ENCODE results near the gene GPR37L1. TPM values are rescaled to one million over a fixed set of nuclear protein-coding genes. Genes with fewer than 3 reads are reported as not detected.

The GPR37L1 gene
- polyA plus RNA-seq, 1 donor from 2014 or later = not detected

DNA sequence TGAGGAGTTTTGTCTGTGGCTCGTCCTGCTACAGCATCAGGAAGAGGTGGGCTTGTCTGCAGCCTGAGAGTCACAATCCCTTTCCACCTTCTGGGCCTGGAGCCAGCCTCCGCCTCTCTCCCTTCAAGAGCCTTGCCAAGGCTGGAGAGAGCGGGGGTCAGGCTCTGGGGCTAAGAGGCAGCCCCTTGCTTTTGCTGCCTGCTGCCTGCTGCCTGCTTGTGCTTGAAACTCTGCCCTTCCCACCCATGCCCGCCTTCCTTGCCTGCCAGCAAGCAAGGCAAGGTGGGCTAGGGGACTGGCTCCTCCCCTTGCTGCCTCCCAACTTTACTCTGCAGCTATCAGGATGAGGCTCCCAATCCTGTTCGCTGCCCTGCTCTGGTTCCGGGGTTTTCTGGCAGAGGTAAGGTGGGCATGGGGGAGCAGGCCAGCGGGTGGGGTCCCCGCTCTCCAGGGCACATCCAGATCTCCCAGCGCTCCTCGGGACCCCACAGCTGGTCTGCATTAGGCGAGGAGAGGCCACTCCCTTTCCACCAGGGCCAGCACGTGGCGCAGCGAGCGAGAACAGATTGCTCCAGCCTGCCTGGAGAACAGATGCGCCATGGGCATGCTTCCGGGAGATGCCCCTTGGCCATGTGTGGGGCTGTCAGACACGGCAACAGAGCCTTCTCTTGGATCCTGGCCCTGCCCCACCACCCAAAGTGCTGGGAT, 45.1 kb downstream of the GPR37L1 start:
- Histone ChIP-seq H3K27ac (ENCODE audit: low read length) (no peak overlapping the region), H3K36me3 (ENCODE audit: insufficient read depth, low read length) (no peaks in the 10 kb centered on the region), H3F3A (ENCODE audit: insufficient read depth, low read length, poor library complexity, severe bottlenecking) (no peaks in the 10 kb centered on the region), H2AFZ (ENCODE audit: low read depth, low read length) (no peak overlapping the region), H3K4me3 (ENCODE audit: low read length) (no peak overlapping the region), H3K9me3 (ENCODE audit: low read length) (no peaks in the 10 kb centered on the region), H3K79me2 (replicated peaks; ENCODE audit: insufficient read depth, low read length) (no peaks in the 10 kb centered on the region), H3K27me3 (ENCODE audit: insufficient read depth, low read depth, low read length) (no peaks in the 10 kb centered on the region), H3K9me2 (ENCODE audit: insufficient read depth, low read length) (no peaks in the 10 kb centered on the region), H3K4me2 (ENCODE audit: low read length) (no peak overlapping the region), H3K9ac (ENCODE audit: low read length) (no peak overlapping the region), H4K20me1 (ENCODE audit: insufficient read depth) (no peaks in the 10 kb centered on the region)
- TF ChIP-seq EZH2 (IDR thresholded peaks at IDR 0.05; ENCODE audit: borderline replicate concordance, insufficient read depth, low read length, poor library complexity, severe bottlenecking) (no peak), POLR2AphosphoS5 (IDR thresholded peaks at IDR 0.05) (no peak), MXI1 (conservative IDR thresholded peaks at IDR 0.05; ENCODE audit: poor library complexity, severe bottlenecking) (no peak), TAF1 (IDR thresholded peaks at IDR 0.05; ENCODE audit: low read depth) (no peak), SMC3 (conservative IDR thresholded peaks at IDR 0.05; ENCODE audit: poor library complexity) (no peak), RAD21 (conservative IDR thresholded peaks at IDR 0.05) (no peak), EP300 (conservative IDR thresholded peaks at IDR 0.05; ENCODE audit: poor library complexity, severe bottlenecking) (no peak)
- TF ChIP-seq, protein P1, sequence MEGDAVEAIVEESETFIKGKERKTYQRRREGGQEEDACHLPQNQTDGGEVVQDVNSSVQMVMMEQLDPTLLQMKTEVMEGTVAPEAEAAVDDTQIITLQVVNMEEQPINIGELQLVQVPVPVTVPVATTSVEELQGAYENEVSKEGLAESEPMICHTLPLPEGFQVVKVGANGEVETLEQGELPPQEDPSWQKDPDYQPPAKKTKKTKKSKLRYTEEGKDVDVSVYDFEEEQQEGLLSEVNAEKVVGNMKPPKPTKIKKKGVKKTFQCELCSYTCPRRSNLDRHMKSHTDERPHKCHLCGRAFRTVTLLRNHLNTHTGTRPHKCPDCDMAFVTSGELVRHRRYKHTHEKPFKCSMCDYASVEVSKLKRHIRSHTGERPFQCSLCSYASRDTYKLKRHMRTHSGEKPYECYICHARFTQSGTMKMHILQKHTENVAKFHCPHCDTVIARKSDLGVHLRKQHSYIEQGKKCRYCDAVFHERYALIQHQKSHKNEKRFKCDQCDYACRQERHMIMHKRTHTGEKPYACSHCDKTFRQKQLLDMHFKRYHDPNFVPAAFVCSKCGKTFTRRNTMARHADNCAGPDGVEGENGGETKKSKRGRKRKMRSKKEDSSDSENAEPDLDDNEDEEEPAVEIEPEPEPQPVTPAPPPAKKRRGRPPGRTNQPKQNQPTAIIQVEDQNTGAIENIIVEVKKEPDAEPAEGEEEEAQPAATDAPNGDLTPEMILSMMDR (IDR thresholded peaks at IDR 0.05; ENCODE audit: poor library complexity, severe bottlenecking) = no peak
- TF ChIP-seq, protein P2, sequence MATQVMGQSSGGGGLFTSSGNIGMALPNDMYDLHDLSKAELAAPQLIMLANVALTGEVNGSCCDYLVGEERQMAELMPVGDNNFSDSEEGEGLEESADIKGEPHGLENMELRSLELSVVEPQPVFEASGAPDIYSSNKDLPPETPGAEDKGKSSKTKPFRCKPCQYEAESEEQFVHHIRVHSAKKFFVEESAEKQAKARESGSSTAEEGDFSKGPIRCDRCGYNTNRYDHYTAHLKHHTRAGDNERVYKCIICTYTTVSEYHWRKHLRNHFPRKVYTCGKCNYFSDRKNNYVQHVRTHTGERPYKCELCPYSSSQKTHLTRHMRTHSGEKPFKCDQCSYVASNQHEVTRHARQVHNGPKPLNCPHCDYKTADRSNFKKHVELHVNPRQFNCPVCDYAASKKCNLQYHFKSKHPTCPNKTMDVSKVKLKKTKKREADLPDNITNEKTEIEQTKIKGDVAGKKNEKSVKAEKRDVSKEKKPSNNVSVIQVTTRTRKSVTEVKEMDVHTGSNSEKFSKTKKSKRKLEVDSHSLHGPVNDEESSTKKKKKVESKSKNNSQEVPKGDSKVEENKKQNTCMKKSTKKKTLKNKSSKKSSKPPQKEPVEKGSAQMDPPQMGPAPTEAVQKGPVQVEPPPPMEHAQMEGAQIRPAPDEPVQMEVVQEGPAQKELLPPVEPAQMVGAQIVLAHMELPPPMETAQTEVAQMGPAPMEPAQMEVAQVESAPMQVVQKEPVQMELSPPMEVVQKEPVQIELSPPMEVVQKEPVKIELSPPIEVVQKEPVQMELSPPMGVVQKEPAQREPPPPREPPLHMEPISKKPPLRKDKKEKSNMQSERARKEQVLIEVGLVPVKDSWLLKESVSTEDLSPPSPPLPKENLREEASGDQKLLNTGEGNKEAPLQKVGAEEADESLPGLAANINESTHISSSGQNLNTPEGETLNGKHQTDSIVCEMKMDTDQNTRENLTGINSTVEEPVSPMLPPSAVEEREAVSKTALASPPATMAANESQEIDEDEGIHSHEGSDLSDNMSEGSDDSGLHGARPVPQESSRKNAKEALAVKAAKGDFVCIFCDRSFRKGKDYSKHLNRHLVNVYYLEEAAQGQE (IDR thresholded peaks at IDR 0.05; ENCODE audit: borderline replicate concordance) = no peak

DNA sequence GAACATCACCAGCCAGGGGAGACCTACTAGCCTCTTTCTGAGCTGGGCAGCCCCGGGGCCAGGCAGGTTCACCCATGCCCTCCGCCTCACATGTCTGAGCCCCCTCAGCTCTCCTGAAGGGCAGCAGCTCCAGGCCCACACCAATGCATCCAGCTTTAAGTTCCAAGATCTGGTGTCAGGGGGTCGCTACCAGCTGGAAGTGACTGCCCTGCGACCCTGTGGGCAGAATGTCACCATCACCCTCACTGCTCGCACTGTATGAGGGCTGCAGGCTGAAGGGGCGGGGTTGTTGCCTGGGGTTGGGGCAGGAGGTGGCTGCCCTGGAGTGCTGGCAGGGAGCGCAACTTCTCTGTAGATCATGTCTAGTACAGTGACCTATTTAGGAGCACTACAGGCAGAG, 46.1 kb downstream of the GPR37L1 start:
- Histone ChIP-seq H3K9me2 (ENCODE audit: insufficient read depth, low read length) (no peaks in the 10 kb centered on the region), H3K27me3 (ENCODE audit: insufficient read depth, low read depth, low read length) (no peaks in the 10 kb centered on the region), H3K4me2 (ENCODE audit: low read length) (no peak overlapping the region), H3K27ac (ENCODE audit: low read length) (no peak overlapping the region), H3K9ac (ENCODE audit: low read length) (no peak overlapping the region), H3K9me3 (ENCODE audit: low read length) (no peaks in the 10 kb centered on the region), H3K4me3 (ENCODE audit: low read length) (no peak overlapping the region), H2AFZ (ENCODE audit: low read depth, low read length) (no peak overlapping the region), H4K20me1 (ENCODE audit: insufficient read depth) (no peaks in the 10 kb centered on the region), H3F3A (ENCODE audit: insufficient read depth, low read length, poor library complexity, severe bottlenecking) (no peaks in the 10 kb centered on the region), H3K36me3 (ENCODE audit: insufficient read depth, low read length) (no peaks in the 10 kb centered on the region), H3K79me2 (replicated peaks; ENCODE audit: insufficient read depth, low read length) (no peaks in the 10 kb centered on the region)
- TF ChIP-seq EZH2 (IDR thresholded peaks at IDR 0.05; ENCODE audit: borderline replicate concordance, insufficient read depth, low read length, poor library complexity, severe bottlenecking) = no peak
- no peak for TF ChIP-seq MXI1 (conservative IDR thresholded peaks at IDR 0.05; ENCODE audit: poor library complexity, severe bottlenecking)
- TF ChIP-seq, protein P1 (IDR thresholded peaks at IDR 0.05; ENCODE audit: poor library complexity, severe bottlenecking) = no peak
- TF ChIP-seq TAF1 (IDR thresholded peaks at IDR 0.05; ENCODE audit: low read depth) = no peak
- no peak for TF ChIP-seq SMC3 (conservative IDR thresholded peaks at IDR 0.05; ENCODE audit: poor library complexity)
- TF ChIP-seq POLR2AphosphoS5 (IDR thresholded peaks at IDR 0.05) = no peak
- TF ChIP-seq, protein P2 (IDR thresholded peaks at IDR 0.05; ENCODE audit: borderline replicate concordance) = no peak
- no peak for TF ChIP-seq RAD21 (conservative IDR thresholded peaks at IDR 0.05)
- TF ChIP-seq EP300 (conservative IDR thresholded peaks at IDR 0.05; ENCODE audit: poor library complexity, severe bottlenecking) = no peak
